NCI-H2107 (cell line): ENCODE data around the gene COL27A1.

Experiments used
- DNase-seq: peaks from one replicate; lab custom pipeline; 2025; lab: John Stamatoyannopoulos, UW

The COL27A1 gene

GRCh38 chr9:114207034-114207810 lies 51.9 kb downstream of the COL27A1 start:
- no peak for DNase-seq

- DNase-seq = no peak
Measured at GRCh38 chr9:114207845-114208244, 52.5 kb downstream of the COL27A1 start.

GRCh38 chr9:114209151-114209550 lies 53.8 kb downstream of the COL27A1 start:
- DNase-seq = no peak

GRCh38 chr9:114210136-114210535 lies 54.8 kb downstream of the COL27A1 start:
- DNase-seq = no peak

- no peak for DNase-seq
Measured at GRCh38 chr9:114210691-114211276, 55.4 kb downstream of the COL27A1 start.

GRCh38 chr9:114212826-114213225 lies 57.5 kb downstream of the COL27A1 start:
- no peak for DNase-seq

GRCh38 chr9:114213566-114213965 lies 58.2 kb downstream of the COL27A1 start:
- no peak for DNase-seq

- no peak for DNase-seq
Measured at GRCh38 chr9:114214181-114214580, 58.8 kb downstream of the COL27A1 start.

- DNase-seq = no peak
Measured at GRCh38 chr9:114214686-114215414, 59.5 kb downstream of the COL27A1 start.

GRCh38 chr9:114216081-114216480 lies 60.7 kb downstream of the COL27A1 start:
- no peak for DNase-seq

GRCh38 chr9:114216976-114217375 lies 61.6 kb downstream of the COL27A1 start:
- DNase-seq = no peak

- DNase-seq = no peak
Measured at GRCh38 chr9:114218264-114219120, 63.2 kb downstream of the COL27A1 start.

GRCh38 chr9:114220061-114220541 lies 64.8 kb downstream of the COL27A1 start:
- no peak for DNase-seq

- DNase-seq = no peak
Measured at GRCh38 chr9:114221706-114222465, 66.5 kb downstream of the COL27A1 start.

GRCh38 chr9:114223564-114224246 lies 68.4 kb downstream of the COL27A1 start:
- no peak for DNase-seq

GRCh38 chr9:114224247-114224610 lies 68.9 kb downstream of the COL27A1 start:
- DNase-seq = no peak

GRCh38 chr9:114225561-114226212 lies 70.3 kb downstream of the COL27A1 start:
- no peak for DNase-seq

- no peak for DNase-seq
Measured at GRCh38 chr9:114226246-114227055, 71.1 kb downstream of the COL27A1 start.

GRCh38 chr9:114227288-114228015 lies 72.1 kb downstream of the COL27A1 start:
- DNase-seq = no peak
